Measurements from ENCODE around the gene SRP9. TPM values are rescaled to one million over a fixed set of nuclear protein-coding genes. Genes with fewer than 3 reads are reported as not detected.

SRP9 gene
- total and polyA plus RNA-seq, 3 donors from 2014 or later, result 134 to 249 (median 159) TPM

GRCh38 chr1:225824533-225824941, 46.9 kb downstream of the SRP9 start:
- WGBS, 2 donors, result 76 to 81% methylated on average over 10 to 12 of the region's 12 CpGs
- no peaks in the 10 kb centered on the region for H3K9me3 ChIP-seq
- H3K36me3 ChIP-seq (ENCODE audit: low read depth, missing control alignments), result no peaks in the 10 kb centered on the region
- no peak for TF ChIP-seq CTCF (IDR thresholded peaks at IDR 0.05)
- TF ChIP-seq POLR2A (IDR thresholded peaks at IDR 0.05), result no peak
- DNase-seq, result no peak
- intact Hi-C loops (cut with DNase I; ENCODE audit: low total_unique reads), result no loop called here
- H3K4me3 ChIP-seq, result no peak overlapping the region
- H3K4me1 ChIP-seq, result peaks cover 63% of the 10 kb centered on the region
- H3K27ac ChIP-seq, result peak overlapping the region; percentile 52 to 79
- no peaks in the 10 kb centered on the region for H3K27me3 ChIP-seq

- TF ChIP-seq CTCF (IDR thresholded peaks at IDR 0.05) (no peak), POLR2A (IDR thresholded peaks at IDR 0.05) (no peak)
- H3K36me3 ChIP-seq (ENCODE audit: low read depth, missing control alignments), result no peaks in the 10 kb centered on the region
- no peak for DNase-seq
- no peak overlapping the region for H3K4me3 ChIP-seq
- H3K27me3 ChIP-seq, result no peaks in the 10 kb centered on the region
- H3K9me3 ChIP-seq, result no peaks in the 10 kb centered on the region
- intact Hi-C loops (cut with DNase I; ENCODE audit: low total_unique reads), result no loop called here
- WGBS, 2 donors, result 39 to 52% methylated on average over 6 of the region's 6 CpGs
- peaks cover 58% of the 10 kb centered on the region for H3K4me1 ChIP-seq
- H3K27ac ChIP-seq, result peak overlapping the region; percentile 52 to 79
These were observed 47.5 kb downstream of the SRP9 start for GRCh38 chr1:225825078-225825477.

GRCh38 chr1:225825607-225826007, 48.0 kb downstream of the SRP9 start:
- WGBS, 2 donors, result 35 to 40% methylated on average over 7 of the region's 7 CpGs
- no peaks in the 10 kb centered on the region for H3K36me3 ChIP-seq (ENCODE audit: low read depth, missing control alignments)
- H3K4me3 ChIP-seq, result no peak overlapping the region
- TF ChIP-seq CTCF (IDR thresholded peaks at IDR 0.05) (no peak), POLR2A (IDR thresholded peaks at IDR 0.05) (no peak)
- peaks cover 52% of the 10 kb centered on the region for H3K4me1 ChIP-seq
- no peaks in the 10 kb centered on the region for H3K9me3 ChIP-seq
- H3K27ac ChIP-seq, result peak overlapping the region; percentile 9 to 79
- intact Hi-C loops (cut with DNase I; ENCODE audit: low total_unique reads), result no loop called here
- H3K27me3 ChIP-seq, result no peaks in the 10 kb centered on the region
- peak; percentile 62 for DNase-seq

- H3K4me3 ChIP-seq, result no peak overlapping the region
- no peak for DNase-seq
- H3K36me3 ChIP-seq (ENCODE audit: low read depth, missing control alignments), result no peaks in the 10 kb centered on the region
- TF ChIP-seq POLR2A (IDR thresholded peaks at IDR 0.05) (no peak), CTCF (IDR thresholded peaks at IDR 0.05) (no peak)
- H3K27me3 ChIP-seq, result no peaks in the 10 kb centered on the region
- H3K4me1 ChIP-seq, result peaks cover 49% of the 10 kb centered on the region
- H3K27ac ChIP-seq, result peak overlapping the region in 1 of 2 donors; percentile 79
- 83 to 92% methylated on average over 8 of the region's 8 CpGs for WGBS, 2 donors
- intact Hi-C loops (cut with DNase I; ENCODE audit: low total_unique reads), result no loop called here
- H3K9me3 ChIP-seq, result no peaks in the 10 kb centered on the region
These were observed 49.5 kb downstream of the SRP9 start for GRCh38 chr1:225827076-225827475.

GRCh38 chr1:225828706-225829345, 51.2 kb downstream of the SRP9 start:
- Histone ChIP-seq H3K36me3 (ENCODE audit: low read depth, missing control alignments) (no peaks in the 10 kb centered on the region), H3K9me3 (no peaks in the 10 kb centered on the region), H3K27ac (no peak overlapping the region), H3K4me3 (no peak overlapping the region), H3K27me3 (no peaks in the 10 kb centered on the region), H3K4me1 (peaks cover 32% of the 10 kb centered on the region)
- intact Hi-C loops (cut with DNase I; ENCODE audit: low total_unique reads), result no loop called here
- WGBS, 2 donors, result 91 to 96% methylated on average over 14 of the region's 14 CpGs
- TF ChIP-seq POLR2A (IDR thresholded peaks at IDR 0.05), result no peak
- no peak for TF ChIP-seq CTCF (IDR thresholded peaks at IDR 0.05)
- no peak for DNase-seq
